ENCODE measurements around the gene FLT4.
"Not testable (repeated sequence)": the region's sequence is repeated elsewhere in the genome, so short reads cannot be mapped to it uniquely, and the experiment has no call there.

GRCh38 chr5:180655243-180655642, 5.8 kb upstream of the FLT4 start:
- TF ChIP-seq BRD4 (IDR thresholded peaks at IDR 0.05); CTCF (IDR thresholded peaks at IDR 0.05 in 2 of 3, conservative IDR thresholded peaks at IDR 0.05 in 1 of 3; ENCODE audit: insufficient read depth in 2 of 3, low read depth in 1 of 3, low read length in 3 of 3); KAT7 (CRISPR knock-in tag; IDR thresholded peaks at IDR 0.05; ENCODE audit: borderline replicate concordance): not testable (repeated sequence)
